ENCODE results near the gene CNIH2. TPM values are rescaled to one million over a fixed set of nuclear protein-coding genes. Genes with fewer than 3 reads are reported as not detected.

CNIH2 gene
- total and polyA plus RNA-seq, 4 donors: 1.1 to 3.4 (median 1.5) TPM

GRCh38 chr11:66262696-66263095 lies 15.3 kb upstream of the CNIH2 start:
- peaks cover 0 to 33% (median 22%) of the 10 kb centered on the region in 4 donors for H3K36me3 ChIP-seq (ENCODE audit: control insufficient read depth in 4 of 4, insufficient read depth in 4 of 4, low read length in 4 of 4)
- no peak overlapping the region for H3K9ac ChIP-seq (ENCODE audit: insufficient read depth in 1 of 2, low read length in 2 of 2)
- no peak overlapping the region for H3K27ac ChIP-seq (ENCODE audit: low read depth in 1 of 2, low read length in 1 of 2)
- ATAC-seq (ENCODE audit: insufficient read depth, low FRiP score) (no peak), DNase-seq (no peak)
- H3K4me3 ChIP-seq: no peak overlapping the region
- no peaks in the 10 kb centered on the region for H3K9me3 ChIP-seq (ENCODE audit: control insufficient read depth in 4 of 4, insufficient read depth in 3 of 4, low read length in 3 of 4)
- H3K4me1 ChIP-seq (ENCODE audit: control insufficient read depth in 5 of 5, insufficient read depth in 5 of 5, low read length in 5 of 5): peaks cover 0 to 13% (median 2%) of the 10 kb centered on the region in 5 donors
- WGBS, 2 donors: 95 to 96% methylated on average over 12 of the region's 12 CpGs
- TF ChIP-seq CTCF (IDR thresholded peaks at IDR 0.05; ENCODE audit: control extremely low read depth, extremely low read depth): no peak
- H3K27me3 ChIP-seq (ENCODE audit: control insufficient read depth in 3 of 3, insufficient read depth in 3 of 3, low read length in 2 of 3): no peaks in the 10 kb centered on the region

- ATAC-seq (ENCODE audit: insufficient read depth, low FRiP score): no peak
- Histone ChIP-seq H3K9ac (ENCODE audit: insufficient read depth in 1 of 2, low read length in 2 of 2) (no peak overlapping the region), H3K4me3 (no peak overlapping the region), H3K27me3 (ENCODE audit: control insufficient read depth in 3 of 3, insufficient read depth in 3 of 3, low read length in 2 of 3) (no peaks in the 10 kb centered on the region), H3K4me1 (ENCODE audit: control insufficient read depth in 5 of 5, insufficient read depth in 5 of 5, low read length in 5 of 5) (peaks cover 0 to 13% (median 2%) of the 10 kb centered on the region in 5 donors), H3K27ac (ENCODE audit: low read depth in 1 of 2, low read length in 1 of 2) (no peak overlapping the region), H3K9me3 (ENCODE audit: control insufficient read depth in 4 of 4, insufficient read depth in 3 of 4, low read length in 3 of 4) (no peaks in the 10 kb centered on the region), H3K36me3 (ENCODE audit: control insufficient read depth in 4 of 4, insufficient read depth in 4 of 4, low read length in 4 of 4) (peaks cover 0 to 30% (median 22%) of the 10 kb centered on the region in 4 donors)
- WGBS, 2 donors: 92 to 100% methylated on average over 4 of the region's 4 CpGs
- no peak for DNase-seq
- TF ChIP-seq CTCF (IDR thresholded peaks at IDR 0.05; ENCODE audit: control extremely low read depth, extremely low read depth): no peak
Measured at GRCh38 chr11:66263231-66263630, 14.7 kb upstream of the CNIH2 start.

GRCh38 chr11:66263785-66264184 lies 14.2 kb upstream of the CNIH2 start:
- TF ChIP-seq CTCF (IDR thresholded peaks at IDR 0.05; ENCODE audit: control extremely low read depth, extremely low read depth): no peak
- no peak overlapping the region for H3K27ac ChIP-seq (ENCODE audit: low read depth in 1 of 2, low read length in 1 of 2)
- 95 to 98% methylated on average over 10 of the region's 10 CpGs for WGBS, 2 donors
- peaks cover 0 to 30% (median 22%) of the 10 kb centered on the region in 4 donors for H3K36me3 ChIP-seq (ENCODE audit: control insufficient read depth in 4 of 4, insufficient read depth in 4 of 4, low read length in 4 of 4)
- no peaks in the 10 kb centered on the region for H3K9me3 ChIP-seq (ENCODE audit: control insufficient read depth in 4 of 4, insufficient read depth in 3 of 4, low read length in 3 of 4)
- H3K4me3 ChIP-seq: no peak overlapping the region
- H3K4me1 ChIP-seq (ENCODE audit: control insufficient read depth in 5 of 5, insufficient read depth in 5 of 5, low read length in 5 of 5): peaks cover 0 to 8% (median 0%) of the 10 kb centered on the region in 5 donors
- no peaks in the 10 kb centered on the region for H3K27me3 ChIP-seq (ENCODE audit: control insufficient read depth in 3 of 3, insufficient read depth in 3 of 3, low read length in 2 of 3)
- DNase-seq (no peak), ATAC-seq (ENCODE audit: insufficient read depth, low FRiP score) (no peak)
- no peak overlapping the region for H3K9ac ChIP-seq (ENCODE audit: insufficient read depth in 1 of 2, low read length in 2 of 2)

- peaks cover 0 to 8% (median 0%) of the 10 kb centered on the region in 5 donors for H3K4me1 ChIP-seq (ENCODE audit: control insufficient read depth in 5 of 5, insufficient read depth in 5 of 5, low read length in 5 of 5)
- H3K9me3 ChIP-seq (ENCODE audit: control insufficient read depth in 4 of 4, insufficient read depth in 3 of 4, low read length in 3 of 4): no peaks in the 10 kb centered on the region
- ATAC-seq (ENCODE audit: insufficient read depth, low FRiP score): no peak
- H3K4me3 ChIP-seq: no peak overlapping the region
- no peak for DNase-seq
- H3K27me3 ChIP-seq (ENCODE audit: control insufficient read depth in 3 of 3, insufficient read depth in 3 of 3, low read length in 2 of 3): no peaks in the 10 kb centered on the region
- H3K27ac ChIP-seq (ENCODE audit: low read depth in 1 of 2, low read length in 1 of 2): no peak overlapping the region
- whole genome bisulfite sequencing, 2 donors: 95 to 96% methylated on average over 8 of the region's 8 CpGs
- peaks cover 0 to 30% (median 21%) of the 10 kb centered on the region in 4 donors for H3K36me3 ChIP-seq (ENCODE audit: control insufficient read depth in 4 of 4, insufficient read depth in 4 of 4, low read length in 4 of 4)
- TF ChIP-seq CTCF (IDR thresholded peaks at IDR 0.05; ENCODE audit: control extremely low read depth, extremely low read depth): no peak
- H3K9ac ChIP-seq (ENCODE audit: insufficient read depth in 1 of 2, low read length in 2 of 2): no peak overlapping the region
Measured at GRCh38 chr11:66264383-66264782, 13.6 kb upstream of the CNIH2 start.
